GM18505 (cell line): ENCODE results near the gene KRTAP13-2.

Experiments used
- ATAC-seq: cut with Tn5 transposase; IDR thresholded peaks from one replicate; pipeline ENCODE4 v1.9.1; 2021; ENCODE audit not compliant: unreplicated experiment
- POLR2A ChIP-seq: IDR thresholded peaks from 4 replicates; pipeline ENCODE4 v1.6.1; 2011; ENCODE audit warnings: borderline replicate concordance; ENCODE audit not compliant: insufficient read depth, insufficient read length; ENCODE audit errors: extremely low read depth

Gene KRTAP13-2

GRCh38 chr21:30372139-30372770 lies at the start of gene KRTAP13-2:
TSS of gene KRTAP13-2 (minus strand) at chr21:30372271. CDS start at chr21:30372213, 58 bp downstream.
- ATAC-seq = no peak
- no peak for TF ChIP-seq POLR2A

- no peak for ATAC-seq
Observed at GRCh38 chr21:30415993-30416392, 43.9 kb upstream of the KRTAP13-2 start.

GRCh38 chr21:30408782-30409494 lies 36.9 kb upstream of the KRTAP13-2 start:
- no peak for ATAC-seq
- TF ChIP-seq POLR2A = no peak

More at GRCh38 chr21:30415993-30416392, 43.9 kb upstream of the KRTAP13-2 start:
- TF ChIP-seq POLR2A = no peak

- TF ChIP-seq POLR2A = no peak
- ATAC-seq = no peak
Observed at GRCh38 chr21:30395731-30396130, 23.7 kb upstream of the KRTAP13-2 start, which contains the start of gene KRTAP13-1. TSS of gene KRTAP13-1 (plus strand) at chr21:30396031. CDS start at chr21:30396087, 56 bp downstream.

- no peak for TF ChIP-seq POLR2A
- no peak for ATAC-seq
Observed at GRCh38 chr21:30391492-30392025, 19.5 kb upstream of the KRTAP13-2 start.

- no peak for TF ChIP-seq POLR2A
- ATAC-seq = no peak
Observed at GRCh38 chr21:30382201-30382600, 10.1 kb upstream of the KRTAP13-2 start.

- TF ChIP-seq POLR2A = no peak
- ATAC-seq = no peak
Observed at GRCh38 chr21:30355906-30356305, 16.2 kb downstream of the KRTAP13-2 start.

GRCh38 chr21:30354308-30355005 lies 17.6 kb downstream of the KRTAP13-2 start:
- no peak for TF ChIP-seq POLR2A
- ATAC-seq = no peak

GRCh38 chr21:30351534-30351933 lies 20.5 kb downstream of the KRTAP13-2 start:
- TF ChIP-seq POLR2A = no peak
- ATAC-seq = no peak

GRCh38 chr21:30349572-30349971 lies 22.5 kb downstream of the KRTAP13-2 start:
- no peak for TF ChIP-seq POLR2A
- no peak for ATAC-seq

GRCh38 chr21:30348506-30348905 lies 23.6 kb downstream of the KRTAP13-2 start, which contains the start of gene KRTAP23-1:
TSS of gene KRTAP23-1 (minus strand) at chr21:30348606. CDS start at chr21:30348606, 0 bp downstream.
- ATAC-seq = no peak
- TF ChIP-seq POLR2A = no peak

- no peak for ATAC-seq
- TF ChIP-seq POLR2A = no peak
Observed at GRCh38 chr21:30345014-30345413, 27.1 kb downstream of the KRTAP13-2 start.
